GM19397 (cell line): Measurements from ENCODE around the gene TMC8.

Experiments used
- ATAC-seq: cut with Tn5 transposase; IDR thresholded peaks from one replicate; pipeline ENCODE4 v1.9.1; 2021; ENCODE audit warnings: mild to moderate bottlenecking, moderate library complexity; ENCODE audit not compliant: unreplicated experiment

The TMC8 gene

GRCh38 chr17:78174346-78174869 lies 43.8 kb downstream of the TMC8 start:
- ATAC-seq: no peak

DNA sequence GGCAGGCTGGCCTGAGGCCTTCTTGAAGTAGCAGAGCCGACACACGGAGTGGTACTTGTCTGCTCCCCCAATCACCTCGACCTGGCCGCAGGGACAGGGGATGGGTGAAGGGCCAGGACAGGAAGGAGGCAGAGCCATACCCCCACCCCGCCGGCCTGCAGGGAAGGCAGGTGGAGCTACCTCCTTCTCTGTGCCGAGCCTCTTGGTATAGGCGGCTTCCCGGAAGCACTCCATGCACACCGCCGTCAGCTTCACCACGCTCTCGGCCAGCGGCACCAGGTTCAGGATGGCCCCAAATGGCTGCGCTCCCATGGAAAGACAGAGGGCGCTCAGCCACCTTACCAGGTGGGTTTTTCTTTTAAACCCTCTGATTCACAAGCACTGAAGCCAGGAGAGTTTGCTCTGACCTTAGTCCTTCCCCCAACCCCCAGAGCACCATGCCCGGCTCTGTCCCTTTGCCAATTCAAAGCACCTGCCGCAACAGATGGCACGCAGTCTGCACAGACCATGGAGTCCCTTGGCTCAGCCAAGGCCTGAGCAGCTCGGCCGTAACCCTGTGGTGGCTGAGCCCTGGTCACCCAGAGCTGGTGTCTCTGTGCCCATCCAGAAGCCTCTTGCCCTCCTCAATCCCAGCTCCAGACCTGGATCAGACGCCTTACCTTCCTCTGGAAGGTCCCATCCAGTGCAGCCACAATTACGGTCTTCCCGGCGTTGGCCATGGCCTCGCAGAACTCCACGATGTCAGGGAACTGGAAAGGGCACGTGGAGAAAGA lies 44.5 kb downstream of the TMC8 start:
- no peak for ATAC-seq

DNA sequence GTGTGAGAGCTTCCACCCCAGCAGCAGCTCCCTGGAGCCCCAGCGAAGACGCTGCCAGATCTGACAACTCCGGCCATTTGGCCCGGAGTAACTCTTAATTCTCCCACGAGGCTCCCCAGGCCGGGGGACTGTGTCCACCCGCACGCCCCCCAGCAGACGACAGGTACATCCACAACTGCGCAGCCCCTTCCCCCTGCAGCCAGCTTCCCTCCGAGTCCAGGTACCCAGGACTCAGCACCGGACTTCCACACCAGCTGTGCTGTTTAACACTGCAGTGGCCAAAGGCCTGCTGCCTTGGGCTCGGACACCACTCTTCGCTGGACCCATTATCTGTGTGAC lies 45.0 kb downstream of the TMC8 start:
- no peak for ATAC-seq

DNA sequence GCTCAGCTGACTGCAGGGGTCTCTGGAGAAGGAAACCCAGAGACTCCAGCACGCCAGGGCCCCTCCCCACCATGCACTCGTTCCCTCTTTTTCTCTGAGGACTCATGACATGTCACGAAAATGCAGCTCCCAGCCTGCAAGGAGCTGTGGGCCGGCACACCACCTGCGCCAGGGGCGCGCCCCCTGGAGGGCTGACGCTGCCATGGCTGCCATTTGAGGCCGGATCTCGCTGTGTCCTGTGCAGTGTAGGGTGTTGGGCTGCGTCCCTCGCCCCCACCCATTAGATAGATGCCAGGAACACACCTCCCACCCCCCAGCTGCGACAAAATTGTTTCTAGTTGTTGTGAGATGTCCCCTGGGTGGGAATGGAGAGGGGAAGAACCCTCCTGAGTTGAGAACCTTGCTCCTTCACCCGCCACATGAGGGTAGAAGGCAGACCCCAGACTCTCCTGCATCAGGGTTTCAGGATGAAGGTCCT lies 46.0 kb downstream of the TMC8 start:
- ATAC-seq: no peak

GRCh38 chr17:78179372-78179771 lies 48.8 kb downstream of the TMC8 start:
- no peak for ATAC-seq

DNA sequence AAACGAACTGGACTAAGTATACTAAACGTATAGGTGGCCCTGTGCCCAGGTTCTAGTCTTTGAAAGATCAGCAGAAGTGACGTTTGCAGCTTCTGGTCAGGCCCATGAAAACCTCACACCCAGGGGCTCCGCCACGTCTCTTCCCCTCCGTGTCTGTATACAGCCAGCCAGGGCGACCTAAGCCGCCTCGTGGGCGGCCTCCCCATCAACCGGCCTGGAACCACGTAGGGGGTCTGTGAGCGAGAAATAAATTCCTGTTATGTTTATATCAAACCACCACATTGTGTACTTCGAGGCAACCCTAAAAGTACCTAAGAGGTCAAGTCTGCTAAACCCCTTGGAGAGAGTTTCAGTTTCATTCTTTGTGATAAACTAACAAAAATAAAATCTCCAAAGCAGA lies 49.5 kb downstream of the TMC8 start:
- ATAC-seq: no peak

DNA sequence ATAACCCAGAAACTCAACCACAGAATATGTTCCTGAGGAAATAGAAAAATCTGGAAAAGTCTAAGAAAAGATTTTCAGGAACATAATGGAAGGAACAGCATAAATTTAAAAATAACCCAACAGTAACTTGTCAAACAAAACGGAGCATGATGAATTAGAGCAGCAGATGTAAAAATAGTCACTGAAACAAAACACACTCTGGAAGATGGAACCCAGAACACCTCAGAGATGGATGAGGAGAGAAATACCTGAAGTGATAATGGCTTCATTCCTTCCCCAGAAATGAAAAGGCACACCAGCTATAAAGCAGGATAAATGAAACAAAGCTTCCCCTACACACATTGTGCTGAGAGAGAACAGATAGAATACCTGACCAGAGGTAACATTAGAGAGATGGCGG lies 49.9 kb downstream of the TMC8 start:
- ATAC-seq: no peak

DNA sequence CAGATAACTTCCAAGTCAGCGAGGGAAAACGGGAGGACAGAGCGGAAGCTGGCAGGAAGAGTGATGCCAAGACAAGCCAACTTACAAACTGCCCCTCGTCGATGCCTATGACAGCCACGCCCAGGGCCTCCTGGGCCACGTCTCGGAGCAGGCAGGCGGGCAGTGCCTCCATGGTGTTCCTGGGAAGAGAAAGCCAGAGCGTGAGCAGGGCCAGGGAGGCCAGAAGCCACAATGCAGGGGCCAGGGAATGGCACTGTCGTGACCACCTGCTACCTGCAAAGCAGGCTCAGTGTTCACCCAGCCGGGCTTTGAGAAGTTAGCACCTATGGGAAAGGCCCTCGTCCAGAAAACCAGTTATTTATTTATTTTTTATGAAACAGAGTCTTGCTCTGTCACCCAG lies 51.9 kb downstream of the TMC8 start:
- no peak for ATAC-seq

- ATAC-seq: no peak
Measured at GRCh38 chr17:78183916-78184315, 53.3 kb downstream of the TMC8 start.

- no peak for ATAC-seq
Measured at GRCh38 chr17:78184351-78184750, 53.8 kb downstream of the TMC8 start.

DNA sequence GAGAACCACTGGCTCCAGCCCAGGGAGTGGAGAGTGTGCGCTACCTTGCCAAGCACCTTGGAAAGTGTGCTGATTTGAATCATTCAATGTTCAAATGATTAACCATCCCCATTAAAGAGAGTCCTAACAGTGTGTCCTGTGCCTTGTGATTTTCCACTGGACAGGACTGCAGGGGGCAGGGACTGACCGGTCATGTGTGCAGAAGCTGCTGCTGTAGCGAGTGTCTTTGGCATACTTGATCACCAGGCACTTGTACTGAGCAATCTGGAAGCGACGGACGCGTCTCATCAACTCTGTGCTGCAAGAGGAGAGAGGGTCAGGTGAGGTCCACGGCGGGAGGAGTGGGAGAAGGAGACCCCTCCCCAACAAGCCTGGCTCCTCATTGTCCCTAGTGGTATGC lies 54.3 kb downstream of the TMC8 start:
- ATAC-seq: no peak

GRCh38 chr17:78185981-78186691 lies 55.6 kb downstream of the TMC8 start:
- ATAC-seq: no peak

- ATAC-seq: peak; percentile 94
Measured at GRCh38 chr17:78186692-78187595, 56.4 kb downstream of the TMC8 start, which contains the start of the genes AFMID and TK1. Gene AFMID (plus strand): TSS chr17:78187362. CDS start chr17:78187371, 9 bp downstream. Gene TK1 (minus strand): TSS chr17:78187052. CDS start chr17:78186994, 58 bp downstream.
